Measurements from ENCODE around the gene TMC2.
"Not testable (repeated sequence)": the region's sequence is repeated elsewhere in the genome, so short reads cannot be mapped to it uniquely, and the experiment has no call there.

Gene TMC2, protein sequence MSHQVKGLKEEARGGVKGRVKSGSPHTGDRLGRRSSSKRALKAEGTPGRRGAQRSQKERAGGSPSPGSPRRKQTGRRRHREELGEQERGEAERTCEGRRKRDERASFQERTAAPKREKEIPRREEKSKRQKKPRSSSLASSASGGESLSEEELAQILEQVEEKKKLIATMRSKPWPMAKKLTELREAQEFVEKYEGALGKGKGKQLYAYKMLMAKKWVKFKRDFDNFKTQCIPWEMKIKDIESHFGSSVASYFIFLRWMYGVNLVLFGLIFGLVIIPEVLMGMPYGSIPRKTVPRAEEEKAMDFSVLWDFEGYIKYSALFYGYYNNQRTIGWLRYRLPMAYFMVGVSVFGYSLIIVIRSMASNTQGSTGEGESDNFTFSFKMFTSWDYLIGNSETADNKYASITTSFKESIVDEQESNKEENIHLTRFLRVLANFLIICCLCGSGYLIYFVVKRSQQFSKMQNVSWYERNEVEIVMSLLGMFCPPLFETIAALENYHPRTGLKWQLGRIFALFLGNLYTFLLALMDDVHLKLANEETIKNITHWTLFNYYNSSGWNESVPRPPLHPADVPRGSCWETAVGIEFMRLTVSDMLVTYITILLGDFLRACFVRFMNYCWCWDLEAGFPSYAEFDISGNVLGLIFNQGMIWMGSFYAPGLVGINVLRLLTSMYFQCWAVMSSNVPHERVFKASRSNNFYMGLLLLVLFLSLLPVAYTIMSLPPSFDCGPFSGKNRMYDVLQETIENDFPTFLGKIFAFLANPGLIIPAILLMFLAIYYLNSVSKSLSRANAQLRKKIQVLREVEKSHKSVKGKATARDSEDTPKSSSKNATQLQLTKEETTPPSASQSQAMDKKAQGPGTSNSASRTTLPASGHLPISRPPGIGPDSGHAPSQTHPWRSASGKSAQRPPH

DNA sequence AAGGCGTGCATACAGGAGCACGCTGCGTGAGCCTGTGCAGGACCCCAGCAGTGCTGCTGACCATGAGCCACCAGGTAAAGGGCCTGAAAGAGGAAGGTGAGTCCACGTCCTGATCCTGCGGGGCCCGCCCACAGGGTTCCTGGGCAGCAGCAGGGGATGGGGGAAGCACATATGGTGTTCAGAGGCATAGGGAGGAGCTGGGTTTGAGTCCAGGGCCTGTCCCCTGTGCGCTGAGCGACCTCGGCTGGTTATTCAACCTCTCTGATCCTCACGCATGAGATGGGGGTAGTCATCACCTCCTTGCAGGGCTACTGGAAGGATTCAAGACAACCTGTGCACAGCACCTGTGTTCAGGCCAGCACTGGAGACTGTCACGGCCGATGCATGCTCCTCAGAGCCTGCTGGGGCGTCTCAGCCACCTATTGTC, at the start of gene TMC2:
Gene TMC2, plus strand, starts transcription at position 14 of the 427 bp plus-strand sequence. Its CDS starts 49 bp downstream, at position 63.
- no peak for DNase-seq

DNA sequence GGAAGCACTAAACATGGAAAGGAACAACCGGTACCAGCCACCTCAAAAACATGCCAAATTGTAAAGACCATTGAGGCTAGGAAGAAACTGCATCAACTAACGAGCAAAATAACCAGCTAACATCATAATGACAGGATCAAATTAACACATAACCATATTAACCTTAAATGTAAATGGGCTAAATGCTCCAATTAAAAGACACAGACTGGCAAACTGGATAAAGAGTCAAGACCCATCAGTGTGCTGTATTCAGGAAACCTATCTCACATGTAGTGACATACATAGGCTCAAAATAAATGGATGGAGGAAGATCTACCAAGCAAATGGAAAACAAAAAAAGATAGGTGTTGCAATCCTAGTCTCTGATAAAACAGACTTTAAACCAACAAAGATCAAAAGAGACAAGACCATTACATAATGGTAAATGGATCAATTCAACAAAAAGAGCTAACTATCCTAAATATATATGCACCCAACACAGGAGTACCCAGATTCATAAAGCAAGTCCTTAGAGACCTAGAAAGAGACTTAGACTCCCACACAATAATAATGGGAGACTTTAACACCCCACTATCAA, 33.5 kb upstream of the TMC2 start:
- DNase-seq: not testable (repeated sequence)

DNA sequence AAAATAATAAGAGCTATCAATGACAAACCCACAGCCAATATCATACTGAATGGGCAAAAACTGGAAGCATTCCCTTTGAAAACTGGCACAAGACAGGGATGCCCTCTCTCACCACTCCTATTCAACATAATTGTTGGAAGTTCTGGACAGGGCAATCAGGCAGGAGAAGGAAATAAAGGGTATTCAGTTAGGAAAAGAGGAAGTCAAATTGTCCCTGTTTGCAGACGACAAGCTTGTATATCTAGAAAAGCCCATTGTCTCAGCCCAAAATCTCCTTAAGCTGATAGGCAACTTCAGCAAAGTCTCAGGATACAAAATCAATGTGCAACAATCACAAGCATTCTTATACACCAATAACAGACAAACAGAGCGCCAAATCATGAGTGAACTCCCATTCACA, 31.6 kb upstream of the TMC2 start:
- DNase-seq: not testable (repeated sequence)

DNA sequence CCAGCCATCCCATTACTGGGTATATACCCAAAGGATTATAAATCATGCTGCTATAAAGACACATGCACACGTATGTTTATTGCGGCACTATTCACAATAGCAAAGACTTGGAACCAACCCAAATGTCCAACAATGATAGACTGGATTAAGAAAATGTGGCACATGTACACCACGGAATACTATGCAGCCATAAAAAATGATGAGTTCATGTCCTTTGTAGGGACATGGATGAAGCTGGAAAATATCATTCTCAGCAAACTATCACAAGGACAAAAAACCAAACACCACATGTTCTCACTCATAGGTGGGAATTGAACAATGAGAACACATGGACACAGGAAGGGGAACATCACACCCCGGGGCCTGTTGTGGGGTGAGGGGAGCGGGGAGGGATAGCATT, 29.9 kb upstream of the TMC2 start:
- DNase-seq: not testable (repeated sequence)

DNA sequence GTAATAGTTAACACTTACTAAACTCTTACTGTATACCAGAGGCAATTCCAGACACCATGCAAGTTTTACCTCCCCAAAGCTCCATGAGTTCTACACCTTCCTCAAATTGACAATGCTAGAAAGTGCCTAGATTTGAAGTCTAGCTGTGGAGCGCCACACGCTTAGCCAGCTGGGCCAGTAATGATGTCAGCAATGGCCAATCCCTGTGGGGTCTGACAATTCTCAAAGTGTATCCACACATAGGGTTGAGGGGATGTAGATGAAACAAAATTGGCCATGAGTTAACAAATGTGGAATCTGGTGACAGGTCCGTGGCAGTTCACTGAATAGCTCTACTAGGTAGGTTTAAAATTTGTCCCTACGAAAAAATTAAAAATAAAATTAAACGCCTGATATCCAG, 28.9 kb upstream of the TMC2 start:
- no peak for DNase-seq

DNA sequence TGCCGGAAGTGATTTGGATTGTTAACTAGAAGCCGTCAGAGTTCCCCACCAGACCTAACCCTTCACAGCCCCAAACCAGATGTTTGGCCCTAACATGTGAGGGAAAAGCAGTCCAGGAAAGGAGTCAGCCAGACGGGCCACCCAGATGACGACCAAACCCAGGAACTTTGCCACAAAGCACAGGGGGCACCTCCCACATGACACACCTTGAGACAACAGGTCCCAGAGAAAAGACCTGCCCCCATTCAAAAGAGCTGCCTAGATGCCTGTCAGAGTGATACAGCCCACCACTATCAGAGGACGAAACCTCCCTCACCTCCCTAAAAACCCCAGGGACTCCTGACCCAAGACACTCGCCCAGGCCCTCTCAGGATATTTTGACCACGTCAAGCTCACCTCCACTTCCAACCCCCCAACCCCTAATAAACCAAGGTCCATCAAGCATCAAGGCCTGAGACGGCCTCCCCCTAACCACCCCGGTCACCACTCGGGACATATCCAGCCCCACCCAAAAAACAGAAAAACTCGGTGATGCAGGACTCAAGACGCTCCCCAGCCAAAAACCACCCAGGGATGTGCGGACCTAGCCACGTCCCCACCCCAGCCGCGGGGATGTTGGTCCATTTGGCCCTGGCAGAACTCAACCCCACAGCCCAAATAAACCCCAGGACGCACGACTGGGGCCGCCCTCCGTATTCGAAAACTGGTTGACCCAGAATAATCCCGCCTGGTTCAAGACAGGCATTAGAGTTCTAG, 28.3 kb upstream of the TMC2 start:
- DNase-seq: no peak

DNA sequence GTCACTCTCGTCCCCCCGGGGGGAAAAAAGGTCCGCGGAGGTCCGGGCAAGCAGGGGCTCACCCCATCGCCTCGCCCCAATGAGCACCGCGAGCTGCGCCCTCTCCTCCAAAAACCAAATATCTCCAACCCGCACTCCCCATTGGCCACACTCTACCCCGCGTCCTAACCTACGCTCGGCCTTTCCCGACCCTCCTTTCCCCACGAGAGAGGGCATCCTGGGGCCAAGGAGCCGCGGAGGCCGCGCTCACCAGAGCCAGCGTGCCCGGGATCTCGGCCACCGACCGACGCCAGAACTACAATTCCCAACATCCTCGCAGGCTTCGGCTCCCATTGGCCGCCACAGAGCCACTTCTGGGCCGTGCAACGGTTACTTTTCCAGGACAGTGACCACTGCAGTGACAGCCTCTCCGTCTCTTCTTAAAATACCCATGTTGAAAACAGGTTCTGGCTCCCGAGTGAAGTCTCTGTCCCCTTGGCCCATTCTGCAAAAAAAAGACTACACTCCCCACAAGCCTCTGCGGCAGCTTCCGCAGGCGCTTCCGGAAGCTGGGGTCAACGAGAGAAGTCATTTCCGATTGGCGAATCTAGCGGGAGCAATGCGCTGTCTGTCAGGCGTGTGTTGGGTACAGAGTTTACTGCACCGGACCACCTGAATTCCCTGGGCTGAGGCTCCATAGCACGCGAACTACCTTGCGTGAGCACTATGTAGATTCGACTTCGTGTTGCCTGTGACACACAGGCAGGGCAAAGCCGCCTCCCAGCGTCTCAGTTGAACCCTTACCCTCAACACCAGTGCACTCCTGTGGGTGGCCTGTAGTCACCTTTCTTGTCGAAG, 27.5 kb upstream of the TMC2 start, which contains the start of gene ZNF343:
Gene ZNF343, minus strand, starts transcription at position 285 of the 837 bp plus-strand sequence. CDS start 15,020 bp downstream, outside the sequence.
- DNase-seq: peak; percentile 72

DNA sequence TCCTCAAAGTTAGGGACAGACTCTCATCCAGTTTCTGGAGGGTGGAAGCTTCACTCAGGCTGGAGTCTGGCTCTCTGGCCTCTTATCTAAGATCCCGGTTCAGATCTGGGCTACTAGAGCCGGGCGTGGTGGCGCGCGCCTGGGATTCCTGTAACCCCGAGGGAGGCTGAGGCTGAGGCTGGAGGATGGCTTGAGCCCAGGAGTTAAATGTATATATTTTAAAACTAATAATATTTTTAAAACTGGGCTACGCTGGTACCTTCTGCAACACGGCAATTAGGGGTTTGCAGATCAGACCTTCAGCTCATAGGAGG, 26.9 kb upstream of the TMC2 start:
- DNase-seq: no peak

DNA sequence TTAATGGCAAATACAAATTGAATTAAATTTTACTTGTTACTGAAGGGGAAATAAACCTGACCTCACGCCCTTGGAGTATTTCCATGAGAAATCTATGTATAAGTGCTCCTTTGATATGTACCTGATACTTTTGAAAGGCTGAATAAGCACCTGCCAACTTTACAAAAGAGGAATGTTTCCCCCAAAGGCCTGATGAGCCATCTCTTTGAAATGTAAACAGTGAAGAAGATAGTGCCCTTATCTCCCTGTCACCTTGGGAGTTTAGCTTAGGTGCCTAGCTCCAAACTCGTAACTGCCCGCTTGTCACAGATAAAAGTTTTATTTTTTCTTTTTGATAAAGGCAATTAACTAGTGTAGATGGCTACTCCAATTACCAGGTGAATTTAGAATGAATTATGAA, 26.6 kb upstream of the TMC2 start:
- DNase-seq: no peak

DNA sequence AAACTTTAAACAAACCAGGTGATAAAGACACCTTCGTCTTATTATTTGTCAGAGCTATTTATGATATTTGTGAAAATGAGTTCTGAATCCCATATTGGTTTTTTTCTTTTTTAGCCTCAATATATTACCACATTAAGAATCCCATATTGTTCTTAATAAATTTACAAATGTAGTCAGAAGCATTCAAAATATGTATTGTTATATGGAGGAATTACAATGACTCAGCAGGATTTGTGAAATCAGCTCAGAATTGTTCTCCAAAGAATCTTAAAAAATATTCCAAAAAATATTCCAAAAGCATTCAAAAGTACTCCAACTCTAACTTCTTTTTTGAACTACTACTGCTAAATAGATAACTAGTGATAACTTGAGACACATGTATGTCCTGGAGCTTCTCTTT, 21.2 kb upstream of the TMC2 start:
- no peak for DNase-seq

DNA sequence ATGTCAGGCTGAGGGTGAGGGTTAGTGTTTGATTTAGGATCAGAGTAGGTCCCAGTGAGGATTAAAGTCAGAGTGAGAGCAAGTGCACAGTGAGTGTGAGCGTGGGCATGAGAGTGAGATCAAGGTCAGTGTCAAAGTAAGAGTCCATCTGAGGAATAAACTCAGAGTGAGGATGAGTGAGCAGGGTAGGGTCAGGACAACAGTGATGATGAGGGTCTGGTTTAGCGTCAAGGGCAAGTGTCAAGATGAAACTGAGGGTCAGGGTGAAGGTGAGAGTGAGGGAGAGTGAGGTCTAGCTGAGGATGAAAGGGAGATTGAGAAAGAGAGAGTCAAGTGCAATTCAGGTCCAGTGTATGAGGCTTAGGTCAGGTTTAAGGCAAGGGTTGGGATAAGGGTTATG, 20.0 kb upstream of the TMC2 start:
- no peak for DNase-seq

DNA sequence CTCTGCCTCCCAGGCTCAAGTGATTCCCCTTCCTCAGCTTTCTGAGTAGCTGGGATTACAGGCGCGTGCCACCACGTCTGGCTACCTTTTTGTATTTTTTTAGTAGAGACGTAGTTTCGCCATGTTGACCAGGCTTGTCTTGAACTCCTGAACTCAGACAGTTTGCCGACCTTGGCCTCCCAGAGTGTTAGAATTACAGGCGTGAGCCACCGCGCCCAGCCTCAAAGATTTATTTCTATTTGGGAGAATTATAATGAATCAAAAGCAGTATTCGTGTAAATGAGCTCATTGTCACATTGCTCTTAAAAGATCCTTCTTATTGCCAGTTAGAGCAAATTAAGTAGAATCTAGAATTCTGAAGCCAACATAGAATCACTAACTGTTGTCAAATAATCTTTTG, 18.3 kb upstream of the TMC2 start:
- DNase-seq: no peak

DNA sequence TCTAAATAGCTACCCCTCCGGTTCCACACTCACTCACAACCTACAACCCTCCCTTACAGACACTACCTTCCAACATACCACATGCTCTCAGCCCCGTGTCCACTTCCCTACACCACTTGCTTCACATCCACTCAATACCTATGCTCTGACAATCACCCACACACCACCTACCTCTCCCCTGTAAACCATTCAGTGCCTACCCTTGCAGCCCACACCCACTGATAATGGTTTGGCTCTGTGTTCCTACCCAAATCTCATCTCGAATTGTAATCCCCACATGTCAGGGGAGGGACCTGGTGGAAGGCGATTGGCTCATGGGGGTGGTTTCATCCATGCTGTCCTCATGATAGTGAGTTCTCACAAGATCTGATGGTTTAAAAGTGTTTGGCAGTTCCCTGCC, 17.8 kb upstream of the TMC2 start:
- no peak for DNase-seq

DNA sequence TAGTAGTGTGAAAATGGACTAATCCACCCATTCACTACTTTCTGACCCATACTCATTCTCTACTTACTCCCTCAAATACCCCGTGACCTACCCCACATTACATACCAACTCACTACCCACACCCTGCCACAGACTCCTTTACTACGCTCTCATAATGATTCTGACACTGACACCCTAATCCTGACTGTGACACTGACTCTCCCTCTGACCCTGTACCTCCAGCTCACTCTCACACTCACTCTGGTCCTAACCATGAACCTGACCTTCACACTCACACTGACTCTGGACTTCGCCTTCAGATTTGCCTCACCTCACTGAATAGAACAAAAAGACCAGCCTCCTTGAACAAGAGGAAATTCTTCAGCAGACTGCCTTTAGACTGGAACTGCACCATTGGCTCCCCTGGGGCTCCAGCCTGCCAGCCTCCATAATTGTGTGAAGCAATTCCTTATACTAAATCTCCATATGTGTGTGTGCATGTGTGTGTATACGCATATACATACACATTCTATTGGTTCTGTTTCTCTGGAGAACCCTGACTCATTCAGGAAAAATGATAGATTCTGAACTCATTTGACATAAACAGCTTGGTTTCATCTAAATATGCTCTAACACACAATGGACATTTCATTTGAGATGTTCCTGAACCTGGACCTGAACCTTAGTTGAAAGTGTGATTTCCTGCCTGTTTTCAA, 17.1 kb upstream of the TMC2 start:
- DNase-seq: no peak

DNA sequence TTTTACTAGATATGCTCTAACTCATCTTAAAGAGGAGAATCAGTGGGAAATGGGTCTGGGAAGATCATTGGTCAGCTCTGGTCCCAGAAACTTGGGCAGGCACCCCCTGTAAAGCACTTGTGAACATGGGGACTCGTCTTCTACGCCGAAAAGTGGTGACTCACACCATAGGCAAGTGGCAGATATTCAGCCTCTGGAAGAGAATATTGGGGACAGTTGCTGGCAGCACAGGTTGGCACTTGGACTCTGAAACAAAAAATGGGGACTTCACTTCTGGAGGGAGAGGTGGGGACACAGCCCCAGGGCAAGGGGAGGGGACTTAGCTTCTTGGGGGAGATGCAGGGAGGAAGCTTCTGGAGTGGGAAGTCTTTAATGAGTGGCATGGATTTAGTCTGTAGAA, 15.8 kb upstream of the TMC2 start:
- no peak for DNase-seq

DNA sequence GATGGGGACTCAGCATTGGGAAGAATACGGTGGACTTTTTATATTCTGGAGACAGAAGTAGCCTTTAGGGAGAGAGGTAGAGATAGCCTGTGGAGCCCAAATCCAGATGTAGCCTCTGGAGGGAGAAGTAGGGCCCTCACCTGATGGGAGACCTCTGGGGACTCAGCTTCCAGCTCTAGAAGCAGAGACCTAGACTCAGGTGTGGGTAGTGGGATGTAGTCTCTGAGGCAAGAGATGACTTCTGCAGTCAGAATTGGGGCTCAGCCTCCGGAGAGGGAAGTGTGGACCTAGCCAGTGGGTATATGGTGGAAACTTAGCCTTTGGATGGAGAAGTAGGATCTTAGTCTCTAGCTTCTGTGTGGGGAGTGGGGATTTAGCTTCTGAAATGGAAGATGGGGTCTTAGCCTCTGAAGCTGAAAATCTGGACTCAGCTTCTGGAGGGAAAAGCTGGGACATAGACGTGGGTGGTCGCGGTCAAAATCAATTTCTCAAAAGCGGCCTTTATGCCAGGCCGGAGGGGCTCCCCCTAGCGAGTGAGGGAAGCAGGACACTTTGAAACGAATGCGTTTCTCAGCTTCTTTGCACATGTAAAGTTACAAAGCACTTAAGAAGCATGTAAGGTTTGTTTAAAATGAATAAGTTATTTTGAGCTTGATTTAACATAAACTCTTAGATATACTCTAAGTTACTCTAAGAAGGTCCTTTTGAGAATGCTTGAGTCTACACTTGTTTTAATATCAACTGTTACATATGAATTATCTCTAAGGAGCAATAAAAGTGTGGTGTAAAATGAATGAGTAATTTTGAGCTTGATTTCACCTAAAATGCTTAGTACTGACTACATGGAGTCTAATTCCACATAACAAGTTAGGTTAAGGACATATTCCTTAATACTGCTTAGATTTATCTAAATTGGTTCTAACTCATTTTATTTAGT, 14.7 kb upstream of the TMC2 start:
- DNase-seq: no peak

DNA sequence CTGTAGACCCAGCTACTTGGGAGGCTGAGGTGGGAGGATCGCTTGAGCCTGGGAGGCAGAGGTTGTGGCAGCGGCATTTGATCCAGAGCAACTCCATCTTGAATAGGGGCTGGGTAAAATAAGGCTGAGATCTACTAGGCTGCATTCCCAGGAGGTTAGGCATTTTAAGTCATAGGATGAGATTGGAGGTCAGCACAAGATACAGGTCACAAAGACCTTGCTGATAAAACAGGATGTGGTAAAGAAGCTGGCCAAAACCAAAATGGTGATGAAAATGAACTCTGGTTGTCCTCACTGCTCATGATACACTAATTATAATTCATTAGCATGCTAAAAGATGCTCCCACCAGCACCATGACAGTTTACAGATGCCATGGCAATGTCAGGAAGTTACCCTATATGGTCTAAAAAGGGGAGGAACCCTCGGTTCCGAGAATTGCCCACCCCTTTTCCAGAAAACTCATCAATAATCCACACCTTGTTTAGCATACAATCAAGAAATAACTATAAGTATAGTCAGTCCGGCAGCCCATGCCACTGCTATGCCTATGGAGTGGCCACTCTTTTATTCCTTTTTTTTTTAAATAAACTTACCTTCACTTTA, 13.4 kb upstream of the TMC2 start:
- not testable (repeated sequence) for DNase-seq

DNA sequence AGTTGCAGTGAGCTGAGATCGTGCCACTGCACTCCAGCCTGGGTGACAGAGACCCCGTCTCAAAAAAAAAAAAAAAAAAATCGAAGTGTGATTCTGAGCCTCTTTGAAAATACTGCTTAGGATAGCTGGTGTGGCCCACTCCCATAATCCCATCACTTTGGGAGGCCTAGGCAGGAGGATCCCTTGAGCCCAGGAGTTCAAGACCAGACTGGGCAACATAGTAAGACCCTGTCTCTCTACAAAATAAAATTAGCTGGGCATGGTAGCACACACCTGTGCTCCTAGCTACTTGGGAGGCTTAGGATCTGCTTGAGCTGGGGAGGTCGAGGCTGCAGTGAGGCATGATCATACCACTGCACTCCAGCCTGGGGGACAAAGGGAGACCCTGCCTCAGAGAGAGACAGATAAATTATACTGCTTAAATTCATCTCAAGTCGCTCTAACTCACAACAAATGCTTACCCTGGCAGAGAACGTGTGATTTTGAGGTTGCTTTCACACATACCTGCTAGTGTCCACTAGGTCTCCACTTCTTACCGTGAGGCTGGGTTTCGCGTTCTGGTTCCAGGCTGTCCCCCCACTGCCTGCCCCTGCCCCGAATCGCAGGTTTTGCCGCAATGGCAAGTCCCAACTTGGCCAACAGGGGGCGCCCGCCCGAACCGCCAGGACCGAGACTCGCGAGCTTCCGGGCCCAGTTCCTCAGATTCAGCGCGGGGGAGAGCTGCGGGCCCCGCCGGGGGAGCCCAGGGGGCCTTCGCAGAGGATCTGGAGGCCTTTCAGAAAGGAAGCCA, 12.3 kb upstream of the TMC2 start:
- DNase-seq: peak; percentile 31

All from NCI-H446 treated with DMSO at 0.1 percent for 48 hours (cell line).